ENCODE data around the gene MSH5.
"Not testable (repeated sequence)": the region's sequence is repeated elsewhere in the genome, so short reads cannot be mapped to it uniquely, and the experiment has no call there.

The MSH5 gene

DNA sequence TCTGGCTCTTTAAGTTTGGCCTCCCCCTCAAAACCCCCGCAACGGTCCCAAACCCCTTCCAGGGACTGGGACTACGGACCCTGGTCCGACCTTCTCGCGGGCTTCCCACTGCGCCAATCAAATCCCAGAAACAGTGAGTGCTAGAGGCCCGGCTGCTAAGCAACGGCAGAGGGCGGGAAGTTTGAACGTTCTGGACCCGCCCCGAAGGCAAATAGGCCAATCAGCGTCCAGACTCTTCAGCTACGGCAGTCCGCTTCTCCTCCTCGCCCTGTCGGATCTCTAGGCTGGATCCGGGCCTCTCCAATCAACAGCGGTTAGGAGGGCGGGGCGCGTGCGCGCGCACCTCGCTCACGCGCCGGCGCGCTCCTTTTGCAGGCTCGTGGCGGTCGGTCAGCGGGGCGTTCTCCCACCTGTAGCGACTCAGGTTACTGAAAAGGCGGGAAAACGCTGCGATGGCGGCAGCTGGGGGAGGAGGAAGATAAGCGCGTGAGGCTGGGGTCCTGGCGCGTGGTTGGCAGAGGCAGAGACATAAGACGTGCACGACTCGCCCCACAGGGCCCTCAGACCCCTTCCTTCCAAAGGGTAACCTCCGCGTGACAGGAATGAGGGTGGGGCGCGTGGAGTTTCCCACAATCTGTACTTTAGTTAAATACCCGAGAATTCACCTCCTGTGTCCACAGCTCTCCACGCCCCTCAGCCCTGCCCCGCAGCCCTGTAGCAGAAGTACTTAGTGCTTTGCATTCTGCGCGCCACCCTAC, at the start of gene MSH5:
TSS of gene MSH5 (plus strand) at position 367 of the 758 bp plus-strand sequence. CDS start 462 bp downstream, outside the sequence.
- DNase-seq = peak; percentile 95

DNA sequence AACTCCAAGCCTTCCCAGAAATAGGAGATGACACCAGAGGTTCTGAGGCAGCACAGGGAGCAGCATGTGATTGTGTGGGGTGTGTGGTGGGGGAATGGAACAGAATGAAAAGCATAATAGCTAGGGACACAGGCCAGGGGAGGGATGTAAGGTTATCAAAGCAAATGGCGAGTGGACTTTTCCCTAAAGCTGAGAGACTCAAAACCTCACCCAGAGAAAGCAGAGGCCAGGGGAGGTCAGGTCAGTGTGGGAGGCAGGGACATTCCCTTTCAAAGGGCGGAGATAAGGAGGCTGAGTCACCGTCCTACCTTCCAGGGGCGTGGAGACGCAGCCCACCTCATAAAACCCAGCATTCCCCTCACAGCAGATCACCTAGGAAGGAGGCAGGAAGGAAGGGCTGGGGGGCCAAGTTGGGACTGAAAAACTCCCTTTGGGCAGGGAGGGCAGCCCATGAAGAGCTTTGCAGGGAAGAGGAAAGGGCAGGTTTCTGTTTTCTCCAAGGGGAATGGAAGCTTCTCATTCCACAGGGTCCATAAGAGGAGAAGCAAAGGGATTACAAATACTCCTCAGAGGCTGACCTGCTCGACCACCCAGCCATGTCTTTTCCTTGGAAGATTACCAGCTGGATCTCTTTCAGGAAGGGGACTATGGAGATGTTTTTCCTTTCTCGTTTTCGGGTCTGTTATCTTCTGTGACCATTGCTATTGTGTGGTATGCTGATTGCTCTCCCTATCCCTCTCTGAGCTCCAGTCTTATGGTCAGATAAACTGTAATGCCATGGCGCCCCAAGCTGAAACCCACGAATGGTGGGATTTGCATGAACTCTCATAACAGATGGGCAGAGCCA, 49.4 kb upstream of the MSH5 start:
- no peak for DNase-seq

DNA sequence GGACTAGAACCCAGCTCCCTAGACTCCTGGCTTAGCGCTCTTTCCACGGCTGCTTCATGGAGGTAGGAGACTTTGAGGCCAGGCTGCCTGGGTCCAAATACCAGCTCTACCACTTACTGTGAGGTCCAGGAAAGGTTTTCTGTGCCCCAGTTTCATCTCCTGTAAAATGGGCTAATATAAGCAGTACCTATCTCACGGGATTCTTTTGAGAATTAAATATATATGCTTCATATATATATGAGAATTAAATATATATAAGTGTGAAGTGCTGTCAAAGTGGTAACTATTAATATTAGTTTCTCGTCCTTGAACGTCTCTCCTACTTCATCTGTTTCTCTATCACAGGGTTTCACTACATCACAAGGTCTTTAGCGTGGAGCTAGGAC, 48.7 kb upstream of the MSH5 start:
- no peak for DNase-seq

DNA sequence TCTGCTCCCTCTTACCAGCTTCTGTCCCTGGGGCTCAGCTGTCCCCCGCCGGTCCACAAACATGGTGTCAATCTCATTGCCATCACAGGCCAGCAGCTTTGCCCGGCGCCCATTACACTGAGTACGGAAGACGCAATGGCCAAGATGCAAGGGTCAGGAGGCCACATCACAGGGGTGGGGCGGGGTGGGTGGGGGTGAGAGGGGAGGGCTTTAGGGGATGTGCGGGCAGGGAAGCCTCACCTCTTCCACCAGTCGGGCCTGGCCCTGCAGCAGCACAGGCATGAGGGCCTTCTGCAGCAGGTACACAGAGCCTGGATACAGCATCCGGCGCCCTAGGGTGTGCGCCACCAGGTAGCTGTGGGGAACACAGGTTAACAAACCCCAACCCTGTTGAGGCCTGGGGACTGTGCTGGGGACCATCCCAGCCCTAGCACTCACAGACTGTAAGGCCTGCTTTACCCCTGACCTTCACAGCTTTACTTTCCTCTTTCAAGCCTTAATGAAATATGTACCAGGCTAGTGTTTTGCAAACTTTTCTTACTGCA, 48.2 kb upstream of the MSH5 start:
- DNase-seq = no peak

DNA sequence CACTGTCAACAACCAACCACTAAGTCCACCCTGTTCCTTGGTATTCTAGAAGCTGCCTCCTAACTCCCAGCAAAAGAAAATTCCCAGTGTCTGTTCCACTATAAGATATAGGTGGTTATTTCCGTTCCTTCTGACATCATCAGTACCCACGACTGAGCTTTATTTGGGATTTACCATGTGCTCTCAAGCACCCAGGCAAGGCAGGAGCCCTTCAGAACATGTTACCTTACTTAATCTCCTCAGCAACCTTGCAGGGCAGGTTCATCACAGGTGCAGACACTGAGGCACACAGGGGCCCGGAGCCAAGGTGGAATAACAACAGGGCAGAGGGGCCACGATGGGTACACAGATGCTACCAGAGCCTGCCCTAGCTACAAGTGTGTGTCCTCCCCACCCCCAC, 47.5 kb upstream of the MSH5 start:
- no peak for DNase-seq

DNA sequence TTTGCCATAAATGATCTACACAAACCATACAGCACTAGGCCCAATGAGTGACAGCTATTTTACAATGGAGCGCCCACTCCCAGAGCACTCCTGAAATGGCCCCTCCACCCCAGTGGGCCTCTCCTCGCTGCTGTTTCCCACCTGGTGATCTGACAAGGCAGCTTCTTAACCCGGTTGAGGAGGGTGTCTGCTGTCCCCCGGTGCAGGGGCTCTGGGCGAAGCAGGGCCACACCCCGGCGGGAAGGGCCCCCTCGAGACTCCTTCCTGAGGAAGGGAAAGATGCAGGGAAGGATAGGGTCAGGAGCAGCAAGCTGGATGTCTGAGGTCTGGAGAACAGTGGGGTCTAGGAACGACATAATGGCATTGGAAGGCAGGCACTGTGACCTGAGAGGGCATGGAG, 46.9 kb upstream of the MSH5 start:
- no peak for DNase-seq

DNA sequence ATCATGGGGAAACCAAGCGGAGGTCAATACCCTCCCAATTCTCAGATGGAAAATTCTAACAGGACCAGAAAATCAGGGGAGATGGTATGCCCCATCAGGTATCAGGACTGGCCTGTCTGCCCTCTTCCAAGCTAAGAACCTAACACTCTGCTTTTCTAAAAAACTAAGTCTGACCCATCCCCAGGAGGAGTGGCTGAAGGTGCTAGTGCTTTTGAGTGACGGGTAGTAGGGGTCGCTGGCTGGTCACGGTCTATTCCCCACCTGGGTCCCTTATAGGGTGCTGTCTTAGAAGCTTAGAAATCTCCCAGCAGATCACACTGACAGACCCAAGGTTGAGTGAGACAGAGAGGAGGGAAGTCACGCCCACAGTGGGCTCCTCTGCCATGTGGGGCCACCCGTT, 46.3 kb upstream of the MSH5 start:
- DNase-seq = no peak

DNA sequence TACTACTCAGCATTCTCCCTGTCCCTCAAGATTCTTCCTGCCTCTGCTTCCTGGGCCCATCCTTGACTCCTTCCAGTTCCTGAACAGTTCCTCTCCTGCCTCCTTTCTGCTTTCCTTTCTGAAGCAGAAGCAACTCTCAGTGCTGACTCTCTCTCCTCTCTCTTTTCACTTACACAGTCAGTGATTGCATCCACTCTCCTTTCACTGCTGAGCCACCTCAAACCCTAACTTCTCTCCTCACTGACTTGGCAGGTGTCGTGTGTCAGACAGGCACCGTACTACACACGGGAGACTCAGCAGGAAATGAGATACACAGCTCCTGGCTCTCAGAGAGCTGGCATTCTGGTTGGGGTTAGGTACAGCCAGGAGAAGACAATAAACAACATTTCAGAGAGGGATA, 42.2 kb upstream of the MSH5 start:
- no peak for DNase-seq

DNA sequence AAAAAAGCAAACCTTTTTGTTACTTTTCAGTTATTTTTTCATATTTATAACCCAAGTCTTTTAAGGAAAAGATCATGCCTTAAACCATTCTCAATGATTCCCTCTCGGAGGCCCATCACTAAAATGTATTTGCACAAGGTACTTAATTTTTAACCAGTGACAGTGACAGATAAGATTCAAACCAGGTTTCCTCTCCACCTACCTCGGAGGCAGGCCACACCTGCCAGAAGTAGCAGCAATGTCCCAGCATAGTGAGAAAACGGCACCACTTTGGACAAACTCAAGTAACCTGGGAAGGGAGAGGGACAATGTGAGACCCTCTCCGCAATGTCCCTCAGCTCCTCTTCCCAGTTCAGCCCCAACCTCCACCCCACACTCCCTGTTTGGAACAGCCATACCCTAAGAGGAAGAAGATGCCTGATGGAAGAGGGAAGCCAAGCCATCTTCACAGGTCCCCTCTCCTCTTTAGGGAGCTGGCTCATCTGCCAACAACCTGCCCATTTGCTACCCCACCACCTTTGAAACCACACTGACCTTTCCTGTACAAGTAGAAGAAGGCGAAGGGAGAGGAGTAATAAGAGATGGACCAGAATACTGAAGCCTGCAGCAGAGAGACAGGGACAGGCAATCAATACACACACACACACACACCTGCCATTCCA, 38.9 kb upstream of the MSH5 start:
- DNase-seq = no peak

DNA sequence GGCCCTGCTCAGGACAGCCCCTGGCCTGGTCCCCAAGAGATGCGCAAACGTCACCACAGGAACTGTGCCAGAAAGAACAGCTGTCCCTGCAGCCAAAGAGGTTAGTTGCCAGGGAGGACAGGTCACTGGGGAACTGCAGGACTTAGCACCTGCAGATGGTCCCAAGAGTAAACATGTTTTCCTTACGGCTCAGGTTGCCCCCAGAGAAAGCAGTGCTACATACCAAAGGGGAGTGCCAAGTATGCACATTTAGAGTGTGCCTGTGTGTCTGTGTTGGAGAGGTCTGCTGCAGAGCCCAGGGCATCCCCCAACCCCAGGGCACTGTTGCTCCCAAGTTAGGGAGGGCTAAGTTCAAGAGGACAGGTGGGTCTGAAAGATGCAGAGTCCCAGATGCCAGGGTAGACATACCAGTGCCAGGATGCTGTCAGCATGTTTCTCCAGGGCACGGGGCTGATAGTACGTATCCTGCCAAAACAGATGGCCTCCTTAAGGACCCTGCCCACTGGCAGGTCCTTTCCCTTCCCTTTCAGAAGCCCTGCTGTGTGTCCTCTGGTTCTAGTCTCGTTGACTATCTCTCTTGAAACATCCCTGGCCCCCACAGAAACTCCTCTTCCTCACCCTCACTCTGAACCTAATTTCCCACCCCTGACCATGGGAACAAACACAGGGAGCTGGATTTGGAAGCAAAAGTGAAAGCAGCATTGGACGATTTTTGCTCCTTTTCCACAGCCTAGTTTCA, 38.0 kb upstream of the MSH5 start:
- no peak for DNase-seq

DNA sequence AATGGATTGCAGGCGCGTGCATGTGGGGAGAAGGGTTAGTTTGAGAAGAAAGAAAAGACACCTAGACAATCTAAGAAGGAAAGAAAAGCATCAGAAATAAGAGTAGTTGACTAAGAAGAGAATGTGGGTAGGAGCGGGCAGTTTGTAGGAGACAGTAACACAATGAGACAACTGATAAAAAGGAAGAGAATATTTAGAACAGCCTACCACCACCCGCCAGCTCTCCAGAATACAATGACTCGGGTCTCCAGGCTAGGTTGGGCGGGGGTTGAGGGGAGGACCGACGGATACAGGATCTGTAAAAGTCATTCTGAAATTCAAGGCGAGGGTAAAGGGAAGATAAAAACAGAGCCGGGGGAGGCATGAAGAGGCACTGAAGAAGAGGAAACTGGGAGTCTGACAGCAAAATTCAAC, 37.4 kb upstream of the MSH5 start:
- no peak for DNase-seq

DNA sequence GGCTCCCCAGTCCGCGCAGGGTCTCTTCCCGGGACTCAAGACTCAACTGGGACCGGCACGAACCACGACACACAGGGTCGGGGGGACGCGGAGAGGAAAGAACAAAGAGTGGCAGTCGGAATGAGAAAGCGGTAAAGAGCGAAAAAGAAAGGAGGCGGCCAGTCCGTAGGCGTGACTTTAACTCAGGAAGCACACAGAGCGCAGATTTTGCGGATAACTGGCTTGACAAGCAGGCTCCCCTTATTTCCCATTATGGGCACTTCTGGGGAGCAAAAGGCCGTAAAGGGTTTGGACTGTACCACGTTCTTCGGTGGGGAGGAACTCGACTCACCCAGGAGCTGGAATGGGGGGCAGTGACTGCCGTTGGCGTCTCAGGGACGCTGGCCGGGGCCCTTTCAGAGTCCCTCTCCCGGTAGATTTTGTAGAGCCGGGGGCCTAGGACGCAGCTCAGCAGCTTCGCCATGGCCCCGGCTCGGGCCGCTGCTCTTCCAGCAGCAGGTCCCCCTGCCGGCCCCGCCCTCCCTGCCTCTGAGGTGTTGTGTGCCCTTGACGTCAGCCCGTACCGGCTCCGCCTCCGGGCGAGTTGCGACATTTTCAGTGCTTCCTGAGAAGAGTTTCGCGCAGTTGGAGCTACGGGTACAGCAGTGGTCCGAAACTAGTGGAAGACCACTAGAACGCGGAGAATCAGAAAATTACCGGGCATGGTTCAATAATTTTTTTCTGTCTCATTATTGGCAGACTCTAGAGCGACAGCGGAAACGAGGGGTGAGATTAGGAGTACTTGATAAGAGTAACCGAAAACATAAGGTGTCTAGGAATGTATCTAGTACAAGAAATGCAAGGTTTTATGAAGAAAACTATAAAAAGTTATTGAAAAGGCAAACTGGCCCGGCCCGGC, 36.7 kb upstream of the MSH5 start, which contains the start of gene ABHD16A:
TSS of gene ABHD16A (minus strand) at position 506 of the 898 bp plus-strand sequence. CDS start at position 463, 43 bp downstream.
- peak; percentile 99 for DNase-seq

DNA sequence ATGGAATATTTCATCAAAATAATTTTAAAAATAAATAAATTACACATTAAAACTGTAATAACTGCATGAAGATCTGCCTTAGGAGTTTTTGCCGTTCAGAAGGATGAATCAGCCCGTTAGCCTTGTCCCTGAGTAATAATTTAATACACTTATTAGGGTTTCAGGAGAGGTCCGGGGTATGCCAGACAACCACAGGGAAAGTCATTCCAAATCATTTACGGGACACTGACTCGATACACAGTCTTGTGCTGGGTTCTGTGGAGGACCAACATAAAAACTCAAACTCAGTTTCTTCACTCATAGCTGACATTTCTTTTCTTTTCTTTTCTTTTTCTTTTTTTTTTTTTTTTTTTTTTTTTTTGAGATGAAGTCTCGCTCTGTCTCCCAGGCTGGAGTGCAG, 33.9 kb upstream of the MSH5 start:
- DNase-seq = no peak

DNA sequence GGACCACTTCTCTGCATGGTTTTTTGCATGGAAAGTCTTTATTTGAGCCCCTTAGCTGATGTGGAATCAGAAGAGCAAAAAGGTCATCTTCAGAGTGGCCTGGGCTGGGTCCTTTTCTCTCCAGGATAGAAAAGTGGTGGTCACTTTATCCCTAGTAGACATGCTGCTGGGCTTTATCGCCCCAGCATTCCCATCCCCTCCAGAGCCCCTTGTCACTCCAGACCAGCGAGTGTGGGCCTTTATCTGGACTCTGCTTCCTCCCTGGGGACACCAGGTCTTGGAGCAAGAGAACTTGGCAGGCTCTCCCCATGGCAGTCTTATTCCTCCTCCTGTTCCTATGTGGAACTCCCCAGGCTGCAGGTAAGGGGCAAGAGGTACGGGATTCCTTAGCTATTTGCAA, 33.2 kb upstream of the MSH5 start, which contains the start of gene LY6G6F:
TSS of gene LY6G6F (plus strand) at position 268 of the 400 bp plus-strand sequence. CDS start at position 309, 41 bp downstream.
- no peak for DNase-seq

DNA sequence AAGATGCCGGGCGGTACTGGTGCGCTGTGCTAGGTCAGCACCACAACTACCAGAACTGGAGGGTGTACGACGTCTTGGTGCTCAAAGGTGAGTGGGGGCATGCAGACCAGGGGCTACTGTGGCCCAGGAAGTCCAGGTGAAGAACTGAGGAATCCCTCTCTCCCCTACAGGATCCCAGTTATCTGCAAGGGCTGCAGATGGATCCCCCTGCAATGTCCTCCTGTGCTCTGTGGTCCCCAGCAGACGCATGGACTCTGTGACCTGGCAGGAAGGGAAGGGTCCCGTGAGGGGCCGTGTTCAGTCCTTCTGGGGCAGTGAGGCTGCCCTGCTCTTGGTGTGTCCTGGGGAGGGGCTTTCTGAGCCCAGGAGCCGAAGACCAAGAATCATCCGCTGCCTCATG, 32.1 kb upstream of the MSH5 start:
- DNase-seq = no peak

DNA sequence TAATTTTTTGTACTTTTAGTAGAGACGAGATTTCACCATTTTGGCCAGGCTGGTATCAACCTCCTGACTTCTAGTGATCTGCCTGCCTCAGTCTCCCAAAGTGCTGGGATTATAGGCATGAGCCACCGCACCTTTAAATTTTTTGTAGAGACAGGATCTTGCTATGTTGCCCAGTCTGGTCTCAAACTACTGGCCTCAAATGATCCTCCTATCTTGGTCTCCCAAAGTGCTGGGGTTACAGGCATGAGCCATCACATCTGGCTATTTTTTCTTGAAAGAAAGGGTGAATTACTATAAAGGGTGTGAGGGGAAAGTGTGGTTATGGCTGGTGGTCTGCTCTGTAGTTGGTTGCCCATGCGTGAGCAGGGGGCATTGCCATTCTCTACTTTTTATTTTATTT, 31.6 kb upstream of the MSH5 start:
- DNase-seq = no peak

DNA sequence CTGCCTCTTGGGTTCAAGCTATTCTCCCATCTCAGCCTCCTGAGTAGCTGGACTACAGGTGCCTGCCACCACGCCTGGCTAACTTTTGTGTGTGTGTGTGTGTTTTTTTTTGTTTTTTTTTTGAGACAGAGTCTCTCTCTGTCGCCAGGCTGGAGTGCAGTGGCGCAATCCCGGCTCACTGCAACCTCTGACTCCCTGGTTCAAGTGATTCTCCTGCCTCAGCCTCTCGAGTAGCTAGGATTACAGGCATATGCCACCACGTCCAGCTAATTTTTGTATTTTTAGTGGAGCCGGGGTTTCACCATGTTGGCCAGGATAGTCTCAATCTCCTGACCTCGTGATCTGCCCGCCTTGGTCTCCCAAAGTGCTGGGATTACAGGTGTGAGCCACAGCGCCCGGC, 30.6 kb upstream of the MSH5 start:
- not testable (repeated sequence) for DNase-seq

DNA sequence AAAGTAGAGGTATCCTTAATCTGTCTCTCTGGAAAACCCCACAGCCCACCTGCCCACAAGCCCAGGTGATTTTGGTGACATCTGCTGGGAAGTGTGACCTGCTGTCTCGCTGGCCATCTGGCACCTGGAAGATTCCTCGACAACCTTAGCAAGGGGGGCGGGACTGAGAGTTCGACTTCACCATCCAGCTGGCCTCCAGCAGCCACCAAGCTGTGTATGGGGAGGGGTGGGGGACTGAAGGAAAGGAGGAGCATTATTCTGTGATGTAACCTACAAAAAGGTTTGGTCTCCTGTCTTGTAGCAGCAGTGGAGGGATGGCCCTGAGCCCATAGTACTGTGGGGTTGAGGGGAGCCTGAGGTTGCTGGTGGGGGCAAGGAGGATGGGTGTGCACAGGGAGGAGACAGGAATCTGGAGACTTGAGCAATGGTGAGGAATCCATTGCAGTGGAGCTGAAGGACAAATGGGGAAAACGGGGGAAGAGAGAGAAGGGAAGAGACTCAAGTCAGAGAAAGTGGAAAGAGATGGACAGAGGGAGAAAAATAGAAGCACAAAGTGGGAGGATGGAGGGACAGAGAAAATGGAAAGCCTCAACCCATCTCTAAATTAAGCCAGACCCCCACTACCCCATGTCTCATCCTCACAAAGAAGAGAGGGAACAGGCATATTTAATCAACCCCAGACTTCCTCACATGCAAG, 29.1 kb upstream of the MSH5 start:
- no peak for DNase-seq

DNA sequence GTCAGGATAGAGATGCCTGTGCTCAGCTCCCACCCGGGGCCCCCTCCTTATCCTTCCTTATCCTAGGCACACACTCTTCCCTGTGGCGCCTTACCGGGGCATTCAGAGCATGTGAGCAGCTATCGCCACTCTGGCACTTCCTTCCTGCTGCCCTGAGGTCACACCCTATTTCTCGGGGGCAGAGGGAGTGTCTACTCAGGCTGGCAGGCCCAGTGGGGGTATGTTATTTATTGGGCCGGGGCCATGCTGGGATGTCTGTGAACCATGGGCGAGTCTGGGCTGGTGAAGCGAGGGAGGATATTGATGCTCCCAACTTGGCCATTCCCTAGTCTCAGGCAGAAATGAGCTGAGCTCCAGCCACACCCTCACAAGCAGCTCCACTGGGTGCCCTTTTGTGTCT, 28.6 kb upstream of the MSH5 start:
- no peak for DNase-seq

DNA sequence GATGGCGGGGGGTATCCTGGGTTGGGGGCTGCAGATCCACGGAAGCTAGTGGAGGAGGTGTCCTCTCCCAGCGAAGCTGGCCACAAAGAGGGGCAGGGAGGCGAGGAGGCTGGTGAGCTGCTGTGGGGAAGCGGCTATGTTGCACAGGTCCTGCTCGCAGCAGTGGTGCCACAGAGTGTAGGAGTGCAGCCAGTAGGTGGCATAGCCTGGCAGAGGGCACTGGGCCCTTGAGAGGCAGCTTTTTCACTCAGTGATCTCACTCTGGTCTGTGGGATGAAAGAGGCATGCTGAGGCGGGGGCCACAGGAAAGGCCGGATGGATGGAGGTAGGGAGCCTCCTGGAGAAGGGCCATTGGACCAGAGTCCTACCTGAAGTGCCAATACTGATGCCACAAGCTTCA, 27.5 kb upstream of the MSH5 start:
- peak; percentile 49 for DNase-seq

DNA sequence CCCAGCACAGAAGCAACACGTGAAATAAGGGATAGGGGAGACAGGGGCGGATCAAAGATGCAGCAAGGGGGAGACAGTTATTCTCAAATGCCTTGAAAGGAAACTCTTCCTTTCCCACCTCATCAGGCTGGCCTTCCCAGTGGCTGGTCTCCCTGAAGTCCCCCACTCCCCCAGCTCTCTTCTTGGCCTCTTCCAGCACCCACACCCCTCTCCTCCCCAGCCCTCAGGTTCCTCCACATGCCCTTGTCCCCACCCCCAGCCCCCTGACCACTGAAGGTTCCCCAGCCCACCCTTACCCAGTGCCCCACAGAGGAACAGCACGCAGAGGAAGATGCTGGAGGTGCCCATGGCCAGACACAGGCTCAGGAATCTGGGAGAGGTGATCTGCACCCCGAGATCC, 26.3 kb upstream of the MSH5 start:
- no peak for DNase-seq

Data from CD4-positive, alpha-beta T cell treated with Interleukin-17A for 4 hours (primary cell).